ENCODE results near the gene PCDH10.

Gene PCDH10

GRCh38 chr4:133178956-133179355 is 29.9 kb downstream of the PCDH10 start:
- no peak for TF ChIP-seq CTCF (IDR thresholded peaks at IDR 0.05; ENCODE audit: low read depth, low read length, missing control alignments)
- no peak for DNase-seq (ENCODE audit: low read depth)
- H3K4me3 ChIP-seq (ENCODE audit: low read depth, low read length): no peak overlapping the region

- H3K4me3 ChIP-seq (ENCODE audit: low read depth, low read length): no peak overlapping the region
- DNase-seq (ENCODE audit: low read depth): no peak
- no peak for TF ChIP-seq CTCF (IDR thresholded peaks at IDR 0.05; ENCODE audit: low read depth, low read length, missing control alignments)
These were observed 37.1 kb downstream of the PCDH10 start for GRCh38 chr4:133186210-133186609.

GRCh38 chr4:133186845-133187244 is 37.8 kb downstream of the PCDH10 start:
- no peak overlapping the region for H3K4me3 ChIP-seq (ENCODE audit: low read depth, low read length)
- no peak for TF ChIP-seq CTCF (IDR thresholded peaks at IDR 0.05; ENCODE audit: low read depth, low read length, missing control alignments)
- no peak for DNase-seq (ENCODE audit: low read depth)

DNA sequence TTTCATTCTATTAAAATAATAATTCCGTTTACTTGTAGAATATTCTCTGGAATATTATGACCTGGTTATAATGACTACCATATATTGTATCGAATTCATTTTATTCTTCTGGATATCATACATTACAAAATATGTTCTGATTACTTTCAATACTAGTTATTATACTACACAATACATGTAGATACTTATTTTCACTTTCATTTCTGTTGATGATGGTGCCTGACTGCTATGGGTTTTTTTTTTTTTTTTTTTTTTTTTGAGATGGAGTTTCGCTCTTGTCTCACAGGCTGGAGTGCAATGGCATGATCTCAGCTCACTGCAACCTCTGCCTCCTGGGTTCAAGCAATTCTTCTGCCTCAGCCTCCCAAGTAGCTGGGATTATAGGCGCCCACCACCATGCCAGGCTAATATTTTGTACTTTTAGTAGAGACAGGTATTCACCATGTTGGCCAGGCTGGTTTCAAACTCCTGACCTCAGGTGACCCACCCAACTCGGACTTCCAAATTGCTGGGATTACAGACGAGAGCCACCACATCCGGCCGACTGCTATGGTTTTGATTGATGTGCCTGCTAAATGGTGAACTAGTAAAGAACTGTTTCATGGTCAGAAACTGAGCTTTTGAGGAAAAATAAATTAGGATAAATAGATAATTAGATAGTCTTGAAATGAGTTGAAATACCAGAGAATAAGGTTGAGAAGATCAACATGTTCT is 39.5 kb downstream of the PCDH10 start:
- no peak for TF ChIP-seq CTCF (IDR thresholded peaks at IDR 0.05; ENCODE audit: low read depth, low read length, missing control alignments)
- H3K4me3 ChIP-seq (ENCODE audit: low read depth, low read length): no peak overlapping the region
- DNase-seq (ENCODE audit: low read depth): no peak

DNA sequence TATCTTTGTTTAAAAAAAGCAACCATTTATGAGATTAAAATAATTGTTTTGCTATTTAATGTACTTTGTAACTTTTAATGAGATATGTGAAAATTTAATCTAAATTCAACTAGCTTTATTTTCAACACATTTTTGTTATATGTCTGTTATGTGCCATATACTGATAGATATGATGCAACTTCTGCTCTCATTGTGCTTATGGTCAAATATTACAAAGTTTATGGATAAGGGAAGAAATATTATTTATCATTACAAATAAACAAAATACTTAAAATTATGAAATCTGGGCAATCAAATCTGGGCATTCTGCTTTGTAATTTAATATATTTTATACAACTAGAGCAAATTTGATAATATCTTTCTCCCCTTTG is 40.0 kb downstream of the PCDH10 start:
- H3K4me3 ChIP-seq (ENCODE audit: low read depth, low read length): no peak overlapping the region
- no peak for TF ChIP-seq CTCF (IDR thresholded peaks at IDR 0.05; ENCODE audit: low read depth, low read length, missing control alignments)
- DNase-seq (ENCODE audit: low read depth): no peak

GRCh38 chr4:133190098-133190497 is 41.0 kb downstream of the PCDH10 start:
- no peak for TF ChIP-seq CTCF (IDR thresholded peaks at IDR 0.05; ENCODE audit: low read depth, low read length, missing control alignments)
- no peak for DNase-seq (ENCODE audit: low read depth)
- no peak overlapping the region for H3K4me3 ChIP-seq (ENCODE audit: low read depth, low read length)

- DNase-seq (ENCODE audit: low read depth): no peak
- no peak for TF ChIP-seq CTCF (IDR thresholded peaks at IDR 0.05; ENCODE audit: low read depth, low read length, missing control alignments)
- H3K4me3 ChIP-seq (ENCODE audit: low read depth, low read length): no peak overlapping the region
These were observed 59.7 kb downstream of the PCDH10 start for GRCh38 chr4:133208694-133209285.
